Fibroblast of lung (primary cell): ENCODE results near the gene ERI3. TPM values are rescaled to one million over a fixed set of nuclear protein-coding genes. Genes with fewer than 3 reads are reported as not detected.

ENCODE experiments used
- DNase-seq, 2 donors: peaks; one replicate each; pipeline versions ENCODE4 v3.0.0 to v3.0.0-alpha.2; 2010; ENCODE audit warnings: low read depth in 2 of 2
- H2AFZ ChIP-seq: 2 replicates; pipeline ENCODE4 v1.5.1; 2012; ENCODE audit warnings: low read length, control low read depth, inconsistent platforms
- H3K27ac ChIP-seq: 2 replicates; pipeline ENCODE4 v1.5.1; 2011; ENCODE audit warnings: low read length, control low read depth; ENCODE audit not compliant: insufficient read depth
- H3K27me3 ChIP-seq: 2 replicates; pipeline ENCODE4 v1.5.1; 2011; ENCODE audit warnings: mild to moderate bottlenecking, low read length; ENCODE audit not compliant: control insufficient read depth, insufficient read depth
- H3K36me3 ChIP-seq: 2 replicates; pipeline ENCODE4 v1.5.1; 2011; ENCODE audit warnings: low read length; ENCODE audit not compliant: control insufficient read depth, insufficient read depth
- H3K4me1 ChIP-seq: 2 replicates; pipeline ENCODE4 v1.5.1; 2011; ENCODE audit warnings: low read length; ENCODE audit not compliant: control insufficient read depth, insufficient read depth; ENCODE audit errors: extremely low read depth
- H3K4me2 ChIP-seq: 2 replicates; pipeline ENCODE4 v1.5.1; 2011; ENCODE audit warnings: low read length, control low read depth; ENCODE audit not compliant: insufficient read depth; ENCODE audit errors: extremely low read depth
- H3K4me3 ChIP-seq, 4 experiments: fragments of 200-600 bp in 1 of 4; sonication (generic) in 1 of 4; replicated peaks in 1 of 4; 2 replicates each; pipeline ENCODE4 v1.5.1; 2011 to 2016; ENCODE audit warnings: low read length in 4 of 4, low read depth in 3 of 4, mild to moderate bottlenecking in 3 of 4, control low read depth in 2 of 4, inconsistent platforms in 1 of 4, mixed read lengths in 1 of 4; ENCODE audit not compliant: insufficient read depth in 1 of 4; ENCODE audit errors: control extremely low read depth in 1 of 4
- H3K79me2 ChIP-seq: 2 replicates; pipeline ENCODE4 v1.5.1; 2012; ENCODE audit warnings: mild to moderate bottlenecking, low read length, inconsistent platforms; ENCODE audit not compliant: control insufficient read depth, insufficient read depth
- H3K9ac ChIP-seq: 2 replicates; pipeline ENCODE4 v1.5.1; 2011; ENCODE audit warnings: mild to moderate bottlenecking, low read length, control low read depth; ENCODE audit not compliant: insufficient read depth
- H3K9me3 ChIP-seq: 2 replicates; pipeline ENCODE4 v1.5.1; 2012; ENCODE audit warnings: low read depth, low read length; ENCODE audit not compliant: control insufficient read depth, insufficient read depth
- H4K20me1 ChIP-seq: 2 replicates; pipeline ENCODE4 v1.5.1; 2011; ENCODE audit warnings: low read length; ENCODE audit not compliant: control insufficient read depth, insufficient read depth; ENCODE audit errors: extremely low read depth
- CTCF ChIP-seq, 2 donors: IDR thresholded peaks in 1 of 2; conservative IDR thresholded peaks in 1 of 2; 1 replicate in 1 of 2; 2 replicates in 1 of 2; pipeline ENCODE4 v1.5.1; 2011 to 2012; ENCODE audit warnings: low read length in 2 of 2, control low read depth in 1 of 2, inconsistent platforms in 1 of 2, low read depth in 1 of 2, mild to moderate bottlenecking in 1 of 2
- EZH2 ChIP-seq: IDR thresholded peaks from 2 replicates; pipeline ENCODE4 v1.5.1; 2012; ENCODE audit warnings: low read length, control low read depth, mild to moderate bottlenecking; ENCODE audit errors: missing control alignments
- polyA plus RNA-seq, 2 donors: library from polyadenylated mRNA; depleted of rRNA in 1 of 2; stranded (reverse) in 1 of 2; unstranded in 1 of 2; fragments of >200 nt; gene quantifications; 2 replicates each; pipeline ENCODE4 v1.2.1, GENCODE V29; 2011 to 2012; ENCODE audit warnings: missing spikeins in 1 of 2
- total RNA-seq: library from RNA; depleted of rRNA; stranded (reverse); fragments of >200 nt; gene quantifications from 2 replicates; pipeline ENCODE4 v1.2.1, GENCODE V29; 2014

ERI3 gene
- total and polyA plus RNA-seq, 2 donors (not counting 1 experiment from before 2014, with no cell fraction given), result 43.4 to 44.9 TPM

- peak in 1 of 2 donors; percentile 7 for DNase-seq
Measured at GRCh38 chr1:44368471-44369151, 13.6 kb upstream of the ERI3 start.

DNA sequence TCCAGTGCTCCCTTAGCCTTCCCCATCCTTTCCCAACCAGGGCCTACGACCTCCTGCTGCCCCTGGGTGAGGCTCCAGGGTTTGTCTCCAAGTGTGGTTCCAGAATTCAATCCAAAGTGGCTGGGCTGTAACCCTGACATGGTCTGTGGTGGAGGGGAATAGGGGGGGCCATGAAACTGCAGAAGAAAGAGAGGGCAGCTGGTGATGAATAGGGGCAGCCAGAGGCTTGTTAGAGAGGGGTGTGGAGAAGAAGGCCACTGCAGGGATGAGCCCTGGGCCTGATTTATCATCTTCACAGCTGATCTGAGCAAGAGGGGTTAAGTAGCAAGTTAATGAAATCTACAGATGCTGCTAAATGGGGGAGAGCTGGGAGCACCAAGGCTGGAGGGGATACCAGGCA is 12.9 kb upstream of the ERI3 start:
- no peak for TF ChIP-seq CTCF (conservative IDR thresholded peaks at IDR 0.05 in 1 of 2, IDR thresholded peaks at IDR 0.05 in 1 of 2; ENCODE audit: low read depth in 1 of 2, low read length in 2 of 2)
- no peak for TF ChIP-seq EZH2
- peaks cover 24% of the 10 kb centered on the region for H3K27me3 ChIP-seq
- H3K27ac ChIP-seq, result no peak overlapping the region
- no peak overlapping the region for H3K4me3 ChIP-seq
- no peaks in the 10 kb centered on the region for H4K20me1 ChIP-seq
- no peak overlapping the region for H2AFZ ChIP-seq
- H3K36me3 ChIP-seq, result no peaks in the 10 kb centered on the region
- no peak for DNase-seq
- H3K79me2 ChIP-seq, result no peaks in the 10 kb centered on the region
- H3K9ac ChIP-seq, result no peak overlapping the region
- no peaks in the 10 kb centered on the region for H3K9me3 ChIP-seq
- H3K4me2 ChIP-seq, result no peak overlapping the region
- no peaks in the 10 kb centered on the region for H3K4me1 ChIP-seq

More at GRCh38 chr1:44368471-44369151, 13.6 kb upstream of the ERI3 start:
- Histone ChIP-seq H3K27ac (no peak overlapping the region), H3K36me3 (no peaks in the 10 kb centered on the region), H3K27me3 (peaks cover 21% of the 10 kb centered on the region), H3K9ac (no peak overlapping the region), H3K4me3 (no peak overlapping the region), H2AFZ (no peak overlapping the region), H3K79me2 (no peaks in the 10 kb centered on the region), H4K20me1 (no peaks in the 10 kb centered on the region), H3K4me1 (no peaks in the 10 kb centered on the region), H3K9me3 (no peaks in the 10 kb centered on the region), H3K4me2 (no peak overlapping the region)
- TF ChIP-seq EZH2 (no peak), CTCF (conservative IDR thresholded peaks at IDR 0.05 in 1 of 2, IDR thresholded peaks at IDR 0.05 in 1 of 2; ENCODE audit: low read depth in 1 of 2, low read length in 2 of 2) (no peak)

- no peak overlapping the region for H3K4me3 ChIP-seq
Measured at GRCh38 chr1:44366371-44366975, 11.4 kb upstream of the ERI3 start.

More at GRCh38 chr1:44366371-44366975, 11.4 kb upstream of the ERI3 start:
- no peaks in the 10 kb centered on the region for H4K20me1 ChIP-seq
- no peaks in the 10 kb centered on the region for H3K4me1 ChIP-seq
- no peaks in the 10 kb centered on the region for H3K9me3 ChIP-seq
- no peaks in the 10 kb centered on the region for H3K36me3 ChIP-seq
- no peak overlapping the region for H3K9ac ChIP-seq
- no peak overlapping the region for H3K4me2 ChIP-seq
- H2AFZ ChIP-seq, result no peak overlapping the region
- peaks cover 29% of the 10 kb centered on the region for H3K27me3 ChIP-seq
- TF ChIP-seq CTCF (conservative IDR thresholded peaks at IDR 0.05 in 1 of 2, IDR thresholded peaks at IDR 0.05 in 1 of 2; ENCODE audit: low read depth in 1 of 2, low read length in 2 of 2), result no peak
- no peak for TF ChIP-seq EZH2
- no peak overlapping the region for H3K27ac ChIP-seq
- H3K79me2 ChIP-seq, result no peaks in the 10 kb centered on the region
- no peak for DNase-seq
